A673 (cell line): ENCODE measurements around the gene DDX21.

ENCODE experiments used
- EZH2 ChIP-seq: fragments of 200-600 bp; sonication (generic); IDR thresholded peaks from 2 replicates; pipeline ENCODE4 v1.6.1; 2017; ENCODE audit warnings: borderline replicate concordance, low read depth, mild to moderate bottlenecking, mixed read lengths, antibody characterized with exemption, low read length; ENCODE audit not compliant: poor library complexity, severe bottlenecking
- TF ChIP-seq, protein P1 (sequence below): fragments of 300-800, 200-600 bp; sonication (generic); conservative IDR thresholded peaks from 2 replicates; pipeline ENCODE4 v1.5.1; 2017; ENCODE audit warnings: low read depth, mild to moderate bottlenecking, antibody characterized with exemption, low read length, moderate library complexity, mixed read lengths

DNA sequence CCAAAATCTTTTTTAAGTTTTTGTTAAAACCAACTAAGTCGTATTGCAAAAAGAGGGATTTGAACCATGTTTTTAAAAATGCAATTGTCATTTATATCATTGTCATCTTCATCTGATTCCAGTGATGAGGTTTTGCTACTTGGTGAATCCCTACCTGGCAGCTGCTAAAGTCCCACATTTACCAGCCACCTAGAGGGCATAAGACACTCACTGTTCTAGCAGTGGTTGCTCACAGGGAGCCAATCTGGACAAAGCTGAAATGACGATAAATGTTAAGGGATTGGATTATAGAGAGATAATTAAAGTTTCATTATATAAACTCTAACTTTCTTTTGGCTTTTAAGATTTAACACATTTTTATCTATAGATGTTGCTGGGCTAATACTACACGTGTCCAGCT lies 51.3 kb downstream of the DDX21 start:
- TF ChIP-seq, protein P1, sequence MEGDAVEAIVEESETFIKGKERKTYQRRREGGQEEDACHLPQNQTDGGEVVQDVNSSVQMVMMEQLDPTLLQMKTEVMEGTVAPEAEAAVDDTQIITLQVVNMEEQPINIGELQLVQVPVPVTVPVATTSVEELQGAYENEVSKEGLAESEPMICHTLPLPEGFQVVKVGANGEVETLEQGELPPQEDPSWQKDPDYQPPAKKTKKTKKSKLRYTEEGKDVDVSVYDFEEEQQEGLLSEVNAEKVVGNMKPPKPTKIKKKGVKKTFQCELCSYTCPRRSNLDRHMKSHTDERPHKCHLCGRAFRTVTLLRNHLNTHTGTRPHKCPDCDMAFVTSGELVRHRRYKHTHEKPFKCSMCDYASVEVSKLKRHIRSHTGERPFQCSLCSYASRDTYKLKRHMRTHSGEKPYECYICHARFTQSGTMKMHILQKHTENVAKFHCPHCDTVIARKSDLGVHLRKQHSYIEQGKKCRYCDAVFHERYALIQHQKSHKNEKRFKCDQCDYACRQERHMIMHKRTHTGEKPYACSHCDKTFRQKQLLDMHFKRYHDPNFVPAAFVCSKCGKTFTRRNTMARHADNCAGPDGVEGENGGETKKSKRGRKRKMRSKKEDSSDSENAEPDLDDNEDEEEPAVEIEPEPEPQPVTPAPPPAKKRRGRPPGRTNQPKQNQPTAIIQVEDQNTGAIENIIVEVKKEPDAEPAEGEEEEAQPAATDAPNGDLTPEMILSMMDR: no peak
- no peak for TF ChIP-seq EZH2
